HepG2 (cell line): Measurements from ENCODE around the gene ADGRV1. TPM values are rescaled to one million over a fixed set of nuclear protein-coding genes. Genes with fewer than 3 reads are reported as not detected.

Experiments used
- CSRNP1 ChIP-seq: sonication (generic); formaldehyde crosslinking; IDR thresholded peaks from 2 replicates; pipeline ENCODE4 v1.8.1; 2023; ENCODE audit warnings: mild to moderate bottlenecking, missing genetic modification reagents
- HMG20B ChIP-seq: conservative IDR thresholded peaks from 2 replicates; pipeline ENCODE4 v1.6.1; 2016; ENCODE audit warnings: missing genetic modification reagents, missing compliant biosample characterization
- JUN ChIP-seq: sonication (generic); formaldehyde crosslinking; IDR thresholded peaks from 2 replicates; pipeline ENCODE4 v1.4.0; 2020; ENCODE audit warnings: mild to moderate bottlenecking, missing genetic modification reagents
- SAP130 ChIP-seq: IDR thresholded peaks from 2 replicates; pipeline ENCODE4 v1.6.1; 2016; ENCODE audit warnings: low read depth
- TBX2 ChIP-seq: sonication (generic); formaldehyde crosslinking; IDR thresholded peaks from 2 replicates; pipeline ENCODE4 v1.5.0; 2020; ENCODE audit warnings: missing genetic modification reagents, mild to moderate bottlenecking, borderline replicate concordance
- ZKSCAN8 ChIP-seq: IDR thresholded peaks from 2 replicates; pipeline ENCODE4 v1.6.1; 2016; ENCODE audit warnings: borderline replicate concordance, missing genetic modification reagents, missing compliant biosample characterization
- ZNF142 ChIP-seq: sonication (generic); formaldehyde crosslinking; IDR thresholded peaks from 2 replicates; pipeline ENCODE4 v1.4.0; 2020; ENCODE audit warnings: missing genetic modification reagents
- ZNF274 ChIP-seq: sonication (generic); formaldehyde crosslinking; IDR thresholded peaks from 2 replicates; pipeline ENCODE4 v1.5.1; 2020; ENCODE audit warnings: mild to moderate bottlenecking, missing genetic modification reagents
- ZNF282 ChIP-seq: fragments of 450-650 bp; IDR thresholded peaks from 2 replicates; pipeline ENCODE4 v1.6.1; 2018; ENCODE audit not compliant: partially characterized antibody
- ZNF709 ChIP-seq: sonication (generic); formaldehyde crosslinking; IDR thresholded peaks from 2 replicates; pipeline ENCODE4 v1.5.0; 2020; ENCODE audit warnings: mild to moderate bottlenecking, missing genetic modification reagents
- polyA plus RNA-seq, 8 experiments: library from polyadenylated mRNA; depleted of rRNA in 3 of 8; stranded (reverse) in 7 of 8; unstranded in 1 of 8; fragments of >200 nt; fragmentation: Illumina TruSeq in 4 of 8; extraction: Trizol in 4 of 8; gene quantifications; 2 replicates each; pipeline versions ENCODE4 v1.2.1 to v1.2.3, GENCODE V29; 2011 to 2016; ENCODE audit warnings: low read depth in 4 of 8, missing spikeins in 1 of 8, mixed read lengths in 1 of 8; ENCODE audit not compliant: insufficient read depth in 1 of 8
- total RNA-seq, 5 experiments: library from RNA; depleted of rRNA; stranded (reverse); fragments of >200 nt; fragmentation: Illumina TruSeq; extraction: Trizol; gene quantifications; 2 replicates each; pipeline ENCODE4 v1.2.3, GENCODE V29; 2016; ENCODE audit warnings: low read depth in 1 of 5

Gene ADGRV1
- total and polyA plus RNA-seq, 2 of the 13 experiments (the other 11 are each of a cell fraction or from before 2014, with no cell fraction given), result 1.7 to 3.9 TPM

- TF ChIP-seq ZNF142 (CRISPR knock-in tag) (no peak), ZNF709 (CRISPR knock-in tag) (no peak), ZKSCAN8 (CRISPR knock-in tag) (no peak), HMG20B (CRISPR knock-in tag) (no peak), ZNF282 (no peak), SAP130 (CRISPR knock-in tag) (no peak), CSRNP1 (CRISPR knock-in tag) (no peak), TBX2 (CRISPR knock-in tag) (no peak), JUN (CRISPR knock-in tag) (no peak), ZNF274 (CRISPR knock-in tag) (no peak)
- TF ChIP-seq, all 625 proteins: peak for 0
Observed at GRCh38 chr5:91089758-91090157, 531.2 kb downstream of the ADGRV1 start (continued).
